Activated naive CD8-positive, alpha-beta T cell treated with anti-CD3 and anti-CD28 coated beads, Interleukin-2, amount 50 U/mL, for 24 hours (primary cell): ENCODE results near the gene FGFRL1.
A peak's percentile ranks its signal among the peaks of the same experiment; 100 is the strongest.
"Not testable (repeated sequence)": the region's sequence is repeated elsewhere in the genome, so short reads cannot be mapped to it uniquely, and the experiment has no call there.

Source experiments
- ATAC-seq: fragments of 150-1000 bp; cut with Tn5 transposase; one replicate; pipeline ENCODE4 v1.10.0; 2021
- DNase-seq: peaks from one replicate; pipeline ENCODE4 v3.0.0; 2021
- H3K27ac Mint-ChIP-seq: one replicate; pipeline ENCODE4 v1.8.0; 2021; ENCODE audit warnings: mild to moderate bottlenecking, mixed read lengths
- H3K27me3 Mint-ChIP-seq: one replicate; pipeline ENCODE4 v1.8.0; 2021; ENCODE audit warnings: mixed read lengths
- H3K36me3 Mint-ChIP-seq: one replicate; pipeline ENCODE4 v1.8.0; 2021; ENCODE audit warnings: low read depth, mixed read lengths
- H3K4me1 Mint-ChIP-seq: one replicate; pipeline ENCODE4 v1.8.0; 2021; ENCODE audit warnings: mixed read lengths
- H3K4me3 Mint-ChIP-seq: one replicate; pipeline ENCODE4 v1.8.0; 2021; ENCODE audit warnings: mild to moderate bottlenecking, moderate library complexity, mixed read lengths
- H3K9me3 Mint-ChIP-seq: one replicate; pipeline ENCODE4 v1.8.0; 2021; ENCODE audit warnings: mixed read lengths

Gene FGFRL1

DNA sequence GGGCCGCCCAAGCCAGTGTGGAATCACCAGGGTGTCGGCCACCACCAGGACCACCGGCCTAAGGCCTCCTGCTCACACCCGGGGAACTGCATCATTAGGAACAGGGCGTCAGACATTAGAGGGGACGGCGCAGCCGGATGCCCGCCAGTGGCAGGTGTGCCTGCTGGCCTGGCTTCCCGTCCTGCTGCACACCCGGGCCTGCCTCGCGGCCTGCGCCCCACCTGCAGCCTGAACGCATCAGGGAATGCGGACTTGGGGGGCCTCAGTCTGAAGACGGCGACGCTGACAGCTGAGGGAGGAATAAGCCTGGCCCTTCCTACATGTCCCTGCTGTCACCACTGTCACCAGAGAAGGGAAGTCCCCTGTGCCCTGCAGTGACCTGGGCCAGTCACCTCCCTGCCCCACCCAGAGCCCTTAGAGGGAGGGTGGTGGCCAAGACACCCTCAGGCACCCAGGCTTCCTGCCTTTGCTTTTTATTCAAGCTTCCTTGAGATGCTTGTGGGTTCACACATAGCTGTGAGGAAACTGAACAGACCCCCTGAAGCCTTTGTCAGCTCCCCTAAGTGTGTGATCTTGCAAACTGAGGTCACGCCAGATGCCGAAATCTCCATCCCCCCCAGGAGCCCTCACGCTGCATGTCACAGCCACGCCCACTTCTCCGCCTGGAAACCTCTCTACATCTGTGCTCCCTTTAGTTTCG, 41.2 kb upstream of the FGFRL1 start:
- Mint-ChIP-seq H3K27me3 (no peaks in the 10 kb centered on the region), H3K4me3 (no peak overlapping the region), H3K4me1 (peaks cover 11% of the 10 kb centered on the region), H3K36me3 (peaks cover 1% of the 10 kb centered on the region), H3K9me3 (no peaks in the 10 kb centered on the region), H3K27ac (no peak overlapping the region)
- peak; percentile 23 for DNase-seq
- no peak for ATAC-seq

DNA sequence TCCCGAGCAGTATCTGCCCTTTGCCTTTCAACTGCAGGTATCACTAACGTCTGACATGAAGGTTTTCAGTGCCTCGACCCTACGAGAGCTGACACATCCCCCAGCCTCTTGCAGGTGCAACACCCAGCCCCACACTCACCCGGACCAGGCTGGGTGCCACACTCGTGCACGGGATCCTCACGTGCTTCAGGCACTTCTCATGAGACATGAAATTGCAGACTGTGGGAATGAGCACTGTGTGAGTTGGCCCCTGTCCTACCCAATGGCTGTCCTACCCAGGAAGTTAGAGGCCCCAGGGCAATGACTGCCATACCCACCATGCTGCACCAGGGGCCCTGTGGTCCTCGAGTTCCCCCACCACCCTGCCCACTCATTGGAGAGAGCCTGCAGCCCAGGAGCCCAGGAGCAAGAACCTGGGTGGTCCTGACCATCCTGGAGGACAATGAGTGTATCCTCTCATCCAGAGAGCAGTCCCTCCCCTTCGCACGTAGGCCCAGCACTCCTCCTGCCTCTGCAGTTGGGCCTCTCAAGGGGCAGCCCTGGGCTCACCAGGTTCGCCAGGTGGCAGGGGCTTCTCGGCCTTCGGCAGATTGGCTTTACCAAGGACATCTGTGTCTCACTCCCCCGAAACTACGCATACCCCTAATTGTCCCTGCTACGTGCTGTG, 40.4 kb upstream of the FGFRL1 start:
- Mint-ChIP-seq H3K27me3 (no peaks in the 10 kb centered on the region), H3K9me3 (no peaks in the 10 kb centered on the region), H3K27ac (no peak overlapping the region), H3K4me1 (peaks cover 11% of the 10 kb centered on the region), H3K4me3 (no peak overlapping the region), H3K36me3 (peaks cover under 1% of the 10 kb centered on the region)
- ATAC-seq (no peak), DNase-seq (no peak)

DNA sequence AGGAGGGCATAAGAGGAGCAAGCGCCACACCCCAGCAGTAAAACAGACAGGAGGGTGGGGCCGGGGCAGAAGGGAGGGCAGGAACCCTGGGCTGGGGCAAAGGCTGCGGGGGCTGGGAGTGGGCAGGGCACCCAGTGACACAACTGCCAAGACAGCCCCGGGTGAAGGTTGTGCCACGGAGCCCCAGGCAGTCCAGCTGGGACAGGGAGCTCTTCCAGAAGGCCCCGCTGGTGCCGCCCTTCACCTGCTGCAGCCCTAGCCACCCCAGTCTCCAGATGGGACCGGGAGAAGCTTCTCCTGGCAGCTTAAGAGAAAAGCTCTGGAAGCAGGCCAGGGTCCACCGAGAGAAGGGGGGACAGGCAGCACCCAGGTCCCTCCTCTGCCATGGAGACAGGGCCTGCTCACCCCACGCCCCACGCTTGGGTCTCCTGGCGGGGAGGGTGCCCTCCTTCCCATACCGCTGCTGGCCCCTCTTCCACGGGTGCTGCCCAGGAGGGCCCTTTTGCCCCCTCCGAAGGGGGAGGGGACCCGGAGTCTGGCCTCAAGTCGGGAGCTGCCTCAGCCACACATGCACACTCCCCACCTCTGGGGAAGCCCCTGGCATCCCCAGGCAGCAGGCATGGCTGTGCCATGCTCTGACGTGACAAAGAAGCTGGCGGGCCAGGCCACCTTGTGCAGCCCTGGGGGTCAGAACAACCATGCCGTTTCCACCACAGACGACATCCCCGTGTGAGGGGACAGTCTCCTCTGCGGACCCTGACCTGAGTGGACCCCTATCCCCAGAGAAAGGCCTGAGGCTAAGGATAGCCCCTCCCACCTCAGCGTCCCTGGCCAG, 39.5 kb upstream of the FGFRL1 start:
- H3K27me3 Mint-ChIP-seq = no peaks in the 10 kb centered on the region
- no peak overlapping the region for H3K27ac Mint-ChIP-seq
- peak overlapping the region; percentile 46 for H3K4me3 Mint-ChIP-seq
- H3K36me3 Mint-ChIP-seq = no peaks in the 10 kb centered on the region
- DNase-seq (no peak), ATAC-seq (no peak)
- H3K9me3 Mint-ChIP-seq = no peaks in the 10 kb centered on the region
- H3K4me1 Mint-ChIP-seq = peaks cover 11% of the 10 kb centered on the region

DNA sequence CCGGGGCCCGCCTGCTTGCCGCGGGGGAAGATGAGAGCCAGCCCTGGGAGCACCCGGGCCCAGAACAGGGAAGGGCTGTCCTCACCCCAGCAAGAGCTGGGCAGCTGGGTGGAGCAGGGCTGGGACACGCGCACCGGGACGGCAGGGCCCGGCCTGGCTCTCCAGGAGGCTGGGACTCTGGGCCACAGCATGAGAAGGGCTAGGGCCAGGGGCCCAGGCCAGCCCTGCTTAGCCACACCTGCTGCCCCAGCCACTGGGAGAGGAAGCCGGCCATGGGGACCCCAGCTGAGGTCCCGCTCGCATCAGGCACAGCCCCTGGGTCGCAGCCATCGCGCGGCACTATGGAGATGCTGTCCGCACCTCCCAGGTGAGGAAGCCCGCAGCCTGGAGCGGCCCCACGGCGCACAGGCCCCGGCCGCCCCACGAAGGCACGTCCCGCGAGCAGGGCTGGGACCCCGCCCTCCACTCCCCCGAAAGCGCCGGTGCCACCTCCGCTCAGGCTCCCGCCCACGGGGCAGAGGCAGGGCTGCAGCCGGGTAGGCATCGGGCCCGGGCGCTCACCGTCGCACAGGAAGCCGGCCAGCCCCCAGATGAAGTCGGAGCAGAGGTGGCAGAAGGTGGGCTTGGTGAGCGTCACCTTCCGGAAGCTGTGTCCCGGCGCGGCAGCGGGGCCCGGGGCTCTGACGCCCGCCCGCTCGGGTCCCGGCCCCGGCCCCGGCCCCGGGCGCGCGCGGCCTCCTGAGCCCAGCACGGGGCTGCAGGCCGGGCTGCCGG, 38.6 kb upstream of the FGFRL1 start:
- Mint-ChIP-seq H3K36me3 (no peaks in the 10 kb centered on the region), H3K9me3 (no peaks in the 10 kb centered on the region), H3K4me1 (peaks cover 11% of the 10 kb centered on the region), H3K27ac (no peak overlapping the region), H3K4me3 (peak overlapping the region; percentile 46), H3K27me3 (no peaks in the 10 kb centered on the region)
- DNase-seq = peak; percentile 51
- peak; percentile 35 for ATAC-seq

DNA sequence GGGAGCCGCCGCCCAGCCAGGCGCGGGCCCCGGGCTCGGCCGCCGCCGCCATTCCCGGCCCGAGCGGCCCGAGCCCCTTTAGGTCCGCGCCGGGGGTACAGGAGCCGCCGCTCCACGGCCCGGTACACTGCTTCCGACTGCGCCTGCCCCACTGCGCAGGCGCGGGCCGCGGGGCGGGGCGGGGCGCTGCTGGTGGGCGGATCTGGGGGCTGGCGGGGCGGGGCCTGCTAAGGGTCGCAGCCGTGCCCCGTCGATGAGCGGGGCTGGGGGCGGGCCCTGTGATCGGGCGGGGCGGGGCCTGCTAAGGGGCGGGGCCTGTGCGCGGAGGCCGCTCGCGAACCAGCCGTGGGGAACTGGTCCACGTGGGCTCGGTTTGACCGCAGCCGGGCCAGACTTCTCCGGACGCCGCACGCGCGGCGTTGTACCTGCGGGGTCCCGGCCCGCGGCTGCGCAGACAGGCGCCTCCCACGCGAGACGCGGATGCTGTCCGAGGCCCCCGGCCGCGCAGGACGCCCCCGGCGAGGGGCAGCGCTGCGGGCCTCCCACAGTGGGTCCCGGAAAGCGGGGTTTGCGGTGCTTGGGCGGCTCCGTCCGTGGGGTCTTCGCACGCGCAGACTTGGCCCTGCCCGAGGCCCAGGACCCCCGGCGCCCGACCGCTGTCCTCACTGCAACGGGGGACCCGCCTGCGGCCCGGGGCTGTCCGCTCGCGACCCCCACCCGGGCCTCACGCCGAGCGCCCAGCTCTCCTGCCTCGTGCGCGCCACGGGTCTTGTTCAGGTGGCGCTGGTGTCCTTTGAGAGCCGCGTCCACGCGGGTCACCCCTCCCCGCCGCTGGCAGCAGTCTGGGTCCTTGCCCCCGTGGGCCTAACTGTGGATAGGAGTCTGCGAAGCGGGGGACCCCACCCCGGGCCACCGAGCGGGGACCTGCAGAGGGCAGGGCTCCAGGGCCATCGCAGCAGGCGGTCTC, 37.7 kb upstream of the FGFRL1 start, which contains the start of gene DGKQ:
Gene DGKQ (minus strand): TSS at position 139 of the 967 bp plus-strand sequence. CDS start 87 bp downstream, at position 52.
- peak within 1 kb of the TSS; percentile 46 for H3K4me3 Mint-ChIP-seq
- H3K27ac Mint-ChIP-seq = no peak within 1 kb of the TSS
- peak; percentile 86 for DNase-seq

DNA sequence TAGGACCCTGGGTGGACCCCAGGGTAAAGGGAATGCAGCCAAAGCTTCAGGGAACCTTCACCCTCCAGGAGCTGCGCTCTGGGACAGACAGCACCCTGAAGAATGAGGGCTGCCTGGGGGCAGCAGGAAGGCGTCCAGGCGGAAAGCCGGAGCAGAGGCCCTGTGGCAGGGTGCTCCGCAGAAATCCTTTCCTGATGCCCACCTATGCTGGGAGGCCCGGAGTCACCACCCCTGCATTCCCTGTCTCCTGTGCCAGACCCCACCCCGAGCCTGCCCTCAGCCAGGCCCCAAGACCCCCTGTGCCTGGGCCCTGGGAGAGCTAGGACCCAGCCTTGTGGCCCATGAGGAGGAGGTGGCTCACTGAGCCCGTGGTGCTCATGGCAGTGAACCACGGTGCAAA, 36.8 kb upstream of the FGFRL1 start:
- Mint-ChIP-seq H3K36me3 (no peaks in the 10 kb centered on the region), H3K27ac (no peak overlapping the region), H3K4me1 (peaks cover 11% of the 10 kb centered on the region), H3K27me3 (no peaks in the 10 kb centered on the region), H3K9me3 (no peaks in the 10 kb centered on the region), H3K4me3 (no peak overlapping the region)
- ATAC-seq (no peak), DNase-seq (no peak)

More for the DNA sequence above, 37.7 kb upstream of the FGFRL1 start, which contains the start of gene DGKQ:
- peaks cover 11% of the 10 kb centered on the region for H3K4me1 Mint-ChIP-seq
- no peaks in the 10 kb centered on the region for H3K9me3 Mint-ChIP-seq
- H3K27me3 Mint-ChIP-seq = no peaks in the 10 kb centered on the region
- H3K36me3 Mint-ChIP-seq = no peaks in the 10 kb centered on the region
- ATAC-seq = peak; percentile 81

DNA sequence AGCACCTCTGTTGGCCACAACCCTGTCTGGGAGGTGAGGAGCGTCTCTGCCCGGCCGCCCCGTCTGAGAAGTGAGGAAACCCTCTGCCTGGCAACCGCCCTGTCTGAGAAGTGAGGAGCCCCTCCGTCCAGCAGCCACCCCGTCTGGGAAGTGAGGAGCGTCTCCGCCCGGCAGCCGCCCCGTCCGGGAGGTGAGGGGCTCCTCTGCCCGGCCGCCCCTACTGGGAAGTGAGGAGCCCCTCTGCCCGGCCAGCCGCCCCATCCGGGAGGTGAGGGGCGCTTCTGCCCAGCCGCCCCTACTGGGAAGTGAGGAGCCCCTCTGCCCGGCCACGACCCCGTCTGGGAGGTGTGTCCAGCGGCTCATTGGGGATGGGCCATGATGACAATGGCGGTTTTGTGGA, 35.4 kb upstream of the FGFRL1 start:
- not testable (repeated sequence) for H3K27me3 Mint-ChIP-seq, H3K9me3 Mint-ChIP-seq, H3K36me3 Mint-ChIP-seq, ATAC-seq, DNase-seq, H3K4me1 Mint-ChIP-seq, H3K4me3 Mint-ChIP-seq, H3K27ac Mint-ChIP-seq

DNA sequence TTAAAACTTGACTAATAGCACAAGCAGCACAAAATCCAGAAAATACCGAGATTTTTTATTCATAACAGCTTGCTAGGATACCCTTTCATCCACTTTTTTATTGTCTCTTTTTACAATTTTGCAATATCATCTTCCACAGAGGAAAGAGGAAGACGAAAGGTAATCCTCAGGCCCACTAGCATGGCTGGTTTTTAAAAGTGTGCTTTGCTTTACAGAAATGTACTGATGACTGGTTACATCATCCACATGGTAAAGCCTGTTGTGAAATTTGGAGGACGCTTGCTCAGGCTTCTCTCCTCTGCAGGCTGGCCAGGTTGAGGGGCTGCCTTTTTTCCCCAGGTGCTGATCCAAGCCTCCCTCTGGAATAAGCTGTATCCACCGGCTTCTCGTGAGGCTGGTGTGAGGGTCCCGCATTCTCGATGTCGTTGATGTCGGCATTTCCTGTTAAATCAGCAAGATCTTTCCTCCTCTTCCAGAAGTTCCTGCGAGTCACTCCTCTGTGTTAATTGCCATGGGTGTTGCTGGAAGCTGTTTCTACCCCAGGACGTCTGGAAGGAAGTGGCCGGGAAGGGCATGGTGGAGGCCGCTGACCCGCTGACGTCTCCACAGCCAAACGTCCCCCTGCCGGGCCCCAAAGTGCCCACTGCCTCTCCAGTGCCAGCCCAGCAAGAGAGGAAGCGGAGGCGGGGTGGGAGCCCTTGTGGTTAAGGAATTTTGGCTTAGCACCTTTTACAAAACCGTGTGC, 32.3 kb upstream of the FGFRL1 start:
- Mint-ChIP-seq H3K36me3 (no peaks in the 10 kb centered on the region), H3K27me3 (no peaks in the 10 kb centered on the region), H3K27ac (no peak overlapping the region), H3K4me1 (no peaks in the 10 kb centered on the region), H3K9me3 (no peaks in the 10 kb centered on the region), H3K4me3 (no peak overlapping the region)
- ATAC-seq (no peak), DNase-seq (no peak)

DNA sequence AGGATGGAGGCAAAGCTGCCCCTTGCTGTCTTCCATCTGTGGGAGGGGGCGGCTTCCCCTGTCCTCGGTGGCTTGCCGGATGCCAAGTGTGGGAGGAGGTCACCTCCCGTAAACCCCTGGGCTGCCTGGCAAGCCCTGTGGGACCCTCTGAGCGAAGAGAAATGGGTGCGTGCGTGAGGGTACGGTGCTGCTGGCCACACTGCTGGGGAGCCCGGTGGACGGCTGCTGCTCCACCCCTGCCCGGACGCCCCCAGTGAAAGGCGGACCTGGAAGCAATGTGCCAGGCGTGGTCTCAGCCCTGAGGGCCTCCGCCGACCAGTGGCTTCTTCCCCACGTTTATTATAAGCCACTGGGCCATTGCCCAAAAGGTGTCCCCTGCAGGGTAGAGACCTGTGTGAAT, 29.1 kb upstream of the FGFRL1 start:
- Mint-ChIP-seq H3K27me3 (no peaks in the 10 kb centered on the region), H3K9me3 (no peaks in the 10 kb centered on the region), H3K27ac (no peak overlapping the region), H3K4me3 (no peak overlapping the region), H3K36me3 (no peaks in the 10 kb centered on the region), H3K4me1 (peaks cover 22% of the 10 kb centered on the region)
- ATAC-seq = no peak
- no peak for DNase-seq

DNA sequence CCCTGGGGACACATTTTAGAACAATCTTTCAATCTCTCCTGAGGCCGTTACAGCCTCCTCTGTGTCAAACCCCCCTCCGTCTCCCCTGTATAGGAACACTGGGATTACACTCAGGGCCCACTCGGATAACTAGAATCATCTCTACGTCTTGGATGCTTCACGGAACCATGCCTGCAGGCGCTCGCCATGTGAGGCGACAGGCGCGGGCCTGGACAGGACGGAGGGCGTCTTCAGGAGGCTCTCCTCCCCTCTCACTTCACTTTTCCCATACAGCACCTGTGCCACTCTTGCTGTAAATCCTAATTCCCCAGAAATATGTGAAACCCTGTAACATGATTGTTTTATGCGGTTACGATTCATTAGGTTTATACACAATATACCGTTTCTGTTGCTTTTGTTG, 28.6 kb upstream of the FGFRL1 start:
- no peak overlapping the region for H3K4me3 Mint-ChIP-seq
- H3K27me3 Mint-ChIP-seq = no peaks in the 10 kb centered on the region
- no peaks in the 10 kb centered on the region for H3K9me3 Mint-ChIP-seq
- no peak for DNase-seq
- no peak for ATAC-seq
- H3K4me1 Mint-ChIP-seq = peaks cover 22% of the 10 kb centered on the region
- no peaks in the 10 kb centered on the region for H3K36me3 Mint-ChIP-seq
- no peak overlapping the region for H3K27ac Mint-ChIP-seq

DNA sequence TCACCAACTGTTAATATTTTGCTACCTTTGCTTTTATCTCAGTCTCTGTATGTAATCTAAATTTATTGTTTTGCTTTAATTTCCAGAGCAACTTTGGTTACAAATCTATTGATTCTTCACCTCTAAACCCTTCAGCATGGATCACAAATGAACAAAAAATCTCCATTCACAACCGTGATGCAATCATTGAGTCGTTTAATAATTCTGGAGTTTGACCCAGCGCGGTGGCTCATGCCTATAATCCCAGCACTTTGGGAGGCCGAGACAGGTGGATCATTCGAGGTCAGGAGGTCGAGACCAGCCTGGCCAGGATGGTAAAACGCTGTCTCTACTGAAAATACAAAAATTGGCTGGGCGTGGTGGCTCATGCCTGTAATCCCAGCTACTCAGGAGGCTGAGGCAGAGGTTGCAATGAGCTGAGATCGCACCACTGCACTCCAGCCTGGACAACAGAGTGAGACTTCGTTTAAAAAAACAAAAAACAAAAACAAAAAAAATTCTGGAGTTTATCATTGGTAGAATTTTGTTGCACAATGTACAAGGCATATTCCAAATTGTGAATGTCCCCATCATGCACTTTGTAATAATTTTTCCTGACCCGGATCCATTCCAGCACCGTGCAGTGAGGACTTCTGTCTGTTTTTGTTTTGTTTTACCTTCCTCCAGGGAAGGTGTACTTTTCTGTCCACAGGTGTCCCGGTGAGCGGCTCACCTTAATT, 26.9 kb upstream of the FGFRL1 start:
- H3K27ac Mint-ChIP-seq = no peak overlapping the region
- H3K27me3 Mint-ChIP-seq = no peaks in the 10 kb centered on the region
- ATAC-seq (no peak), DNase-seq (no peak)
- H3K36me3 Mint-ChIP-seq = no peaks in the 10 kb centered on the region
- H3K4me1 Mint-ChIP-seq = peaks cover 22% of the 10 kb centered on the region
- no peaks in the 10 kb centered on the region for H3K9me3 Mint-ChIP-seq
- peak overlapping the region; percentile 86 for H3K4me3 Mint-ChIP-seq

DNA sequence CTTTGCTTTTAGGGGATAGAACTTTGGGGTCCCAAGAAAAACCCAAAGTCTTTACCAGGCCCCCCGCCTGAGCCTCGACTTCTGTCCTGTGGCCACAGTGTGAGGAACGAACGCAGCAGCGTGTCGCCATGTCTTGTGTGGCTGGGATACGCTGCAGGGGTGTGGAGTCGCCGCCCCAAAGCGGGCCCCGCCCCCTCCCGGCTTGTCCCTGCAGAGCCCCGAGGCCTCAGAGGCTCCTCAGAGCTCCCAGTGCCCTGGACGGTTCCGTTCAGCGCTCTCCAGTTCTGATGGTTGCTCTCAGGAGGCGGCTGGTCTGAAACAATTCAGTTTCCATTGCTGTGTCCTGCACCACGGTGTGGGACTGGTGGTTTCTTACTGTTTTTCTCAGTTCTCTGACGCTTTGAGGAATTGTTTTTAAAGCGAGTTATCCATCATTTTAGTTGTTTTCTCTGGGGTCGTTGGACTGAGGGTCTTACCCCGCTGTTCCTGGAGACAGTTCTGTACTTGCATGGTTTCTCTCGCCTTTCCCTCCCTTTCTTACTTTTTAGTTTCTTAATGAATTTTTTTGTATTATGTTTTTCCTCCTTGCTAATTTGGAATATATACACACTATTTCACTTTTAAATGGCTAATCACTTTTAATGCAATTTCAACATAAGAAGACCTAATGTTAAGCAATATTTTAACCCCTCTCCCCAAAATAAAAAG, 26.1 kb upstream of the FGFRL1 start:
- Mint-ChIP-seq H3K27me3 (no peaks in the 10 kb centered on the region), H3K9me3 (no peaks in the 10 kb centered on the region), H3K4me1 (peaks cover 22% of the 10 kb centered on the region), H3K27ac (peak overlapping the region; percentile 31), H3K4me3 (peak overlapping the region; percentile 86), H3K36me3 (no peaks in the 10 kb centered on the region)
- peak; percentile 67 for ATAC-seq
- peak; percentile 80 for DNase-seq
